Measurements from ENCODE around the gene ANKDD1A.

The ANKDD1A gene

DNA sequence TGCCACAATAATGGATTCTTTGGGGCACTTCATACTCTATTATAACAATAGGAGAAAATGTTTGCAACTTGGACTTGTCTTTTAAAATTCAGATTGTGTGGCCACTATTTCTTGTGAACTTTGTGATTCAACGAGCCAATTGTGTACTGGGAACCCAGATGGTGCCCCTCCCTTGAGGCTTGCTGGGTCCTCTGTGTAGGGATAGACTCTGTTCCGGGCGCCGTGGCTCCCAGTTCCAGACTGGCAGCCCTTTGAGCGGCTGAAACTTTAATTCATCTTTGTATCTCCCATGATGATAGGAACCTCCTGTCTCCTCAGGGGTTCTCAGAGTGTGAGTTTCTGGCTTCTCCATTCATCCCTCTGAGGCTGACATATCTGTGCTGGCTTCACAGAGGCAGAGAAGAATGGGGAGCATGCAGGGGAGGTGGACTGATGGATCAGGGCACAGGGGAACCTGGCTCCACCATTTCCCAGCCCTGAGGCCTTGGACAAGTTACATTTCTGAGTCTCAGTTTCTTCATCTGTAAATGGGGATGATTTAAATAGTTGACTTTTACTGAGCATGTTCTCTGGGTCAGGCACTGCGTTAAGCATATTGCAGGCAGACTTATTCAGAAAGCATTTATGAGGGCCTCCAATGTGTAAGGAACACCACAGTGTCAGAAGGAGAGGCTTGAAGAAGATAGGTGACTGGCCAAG, 15.2 kb upstream of the ANKDD1A start:
- DNase-seq, result no peak

DNA sequence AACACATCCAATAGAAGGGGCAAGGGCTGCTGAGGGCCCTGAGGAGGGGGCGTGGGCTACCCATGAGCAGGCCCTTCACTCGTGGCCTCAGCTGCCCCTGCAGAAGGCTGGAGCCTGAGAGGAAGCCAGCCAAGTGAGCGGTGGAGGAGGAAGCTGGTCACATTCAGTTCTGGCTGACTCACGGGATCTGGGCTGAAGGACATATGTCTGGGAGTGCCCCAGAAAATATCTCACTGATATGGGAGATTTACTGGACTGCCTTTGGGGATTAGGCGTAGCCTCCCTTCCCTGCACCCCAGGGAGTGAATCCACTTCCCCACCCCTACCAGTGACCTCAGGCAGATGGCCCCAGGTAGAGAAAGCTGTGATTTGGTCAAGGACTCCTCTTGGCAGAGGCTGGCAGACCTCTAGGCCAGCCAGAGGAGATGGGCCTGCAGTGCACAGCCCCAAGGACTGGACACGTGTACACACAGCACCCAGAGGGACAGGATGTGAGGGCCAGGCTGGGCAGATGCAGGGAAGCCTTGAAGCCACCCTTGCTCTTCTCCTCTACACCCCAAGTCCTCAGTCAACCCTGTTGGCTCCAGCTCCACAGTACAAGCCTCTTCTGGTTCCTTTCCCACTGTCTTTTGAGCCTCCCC, 14.2 kb upstream of the ANKDD1A start:
- DNase-seq, result no peak

DNA sequence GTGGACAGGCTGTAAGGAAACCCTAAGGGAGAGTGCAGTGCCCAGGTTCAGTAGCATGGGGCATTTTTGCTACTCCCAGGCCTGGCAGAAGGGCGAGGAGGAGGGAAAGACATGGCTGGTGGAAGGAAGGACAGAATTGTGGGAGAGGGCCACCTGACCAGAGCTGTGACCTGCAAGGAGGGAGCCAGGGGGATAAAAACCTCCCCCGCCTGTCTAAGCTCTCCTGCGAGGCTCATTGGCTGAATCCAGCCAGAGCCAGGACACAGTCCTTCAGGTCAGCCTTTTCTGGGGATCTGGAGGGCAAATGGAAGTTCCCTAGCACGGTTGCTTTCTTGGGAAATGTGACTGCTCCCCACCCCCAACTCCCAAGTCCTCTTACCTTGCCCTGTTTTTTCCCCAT, 13.3 kb upstream of the ANKDD1A start:
- no peak for DNase-seq

DNA sequence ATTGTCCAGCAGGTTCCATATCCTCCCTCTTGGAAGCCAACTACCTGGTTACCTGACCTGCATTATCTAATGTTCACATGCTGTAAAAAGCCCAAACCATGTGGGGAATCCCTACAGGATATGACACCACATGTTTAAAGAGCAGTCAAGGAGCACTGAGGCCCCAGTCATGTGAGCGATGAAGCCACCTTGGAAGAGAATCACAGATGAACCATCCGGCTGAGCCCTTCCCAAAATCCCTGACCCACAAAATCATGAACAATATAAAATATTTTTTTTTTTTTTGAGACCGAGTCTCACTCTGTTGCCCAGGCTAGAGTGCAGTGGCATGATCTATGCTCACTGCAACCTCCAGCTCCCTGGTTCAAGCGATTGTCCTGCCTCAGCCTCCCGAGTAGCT, 10.6 kb upstream of the ANKDD1A start:
- no peak for DNase-seq

DNA sequence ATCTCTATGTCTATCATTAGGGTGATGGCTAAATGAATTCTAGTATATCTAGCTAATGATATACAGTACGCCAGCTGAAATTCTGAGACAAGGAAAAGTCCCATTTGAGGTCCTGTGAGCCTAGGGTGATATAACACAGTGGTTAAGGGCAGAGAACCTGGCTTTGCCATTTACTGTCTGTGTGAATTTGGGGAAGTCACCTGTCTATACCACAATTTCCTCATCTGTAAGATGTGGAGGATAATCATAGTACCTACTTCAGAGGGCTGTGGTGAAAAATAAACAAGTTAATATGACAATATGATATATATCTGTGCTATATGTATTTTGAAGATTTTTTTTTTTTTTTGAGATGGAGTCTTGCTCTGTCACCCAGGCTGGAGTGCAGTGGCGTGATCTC, 9.8 kb upstream of the ANKDD1A start:
- DNase-seq, result no peak

DNA sequence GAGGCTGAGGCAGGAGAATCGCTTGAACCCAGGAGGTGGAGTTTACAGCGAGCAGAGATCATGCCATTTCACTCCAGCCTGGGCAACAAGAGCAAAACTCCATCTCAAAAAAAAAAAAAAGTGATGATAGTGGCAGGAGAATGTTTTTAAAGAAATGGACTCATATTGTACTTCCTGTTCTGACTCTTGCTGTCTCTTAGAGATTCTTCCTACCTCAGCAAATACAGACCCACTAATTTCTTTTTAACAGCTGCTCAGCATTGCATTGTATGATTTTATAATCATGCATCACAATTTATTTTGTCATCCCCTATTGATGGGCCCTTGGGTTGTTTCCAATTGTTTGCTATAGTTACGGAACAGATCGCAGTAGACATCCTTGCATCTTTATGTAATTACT, 8.8 kb upstream of the ANKDD1A start:
- DNase-seq, result no peak

DNA sequence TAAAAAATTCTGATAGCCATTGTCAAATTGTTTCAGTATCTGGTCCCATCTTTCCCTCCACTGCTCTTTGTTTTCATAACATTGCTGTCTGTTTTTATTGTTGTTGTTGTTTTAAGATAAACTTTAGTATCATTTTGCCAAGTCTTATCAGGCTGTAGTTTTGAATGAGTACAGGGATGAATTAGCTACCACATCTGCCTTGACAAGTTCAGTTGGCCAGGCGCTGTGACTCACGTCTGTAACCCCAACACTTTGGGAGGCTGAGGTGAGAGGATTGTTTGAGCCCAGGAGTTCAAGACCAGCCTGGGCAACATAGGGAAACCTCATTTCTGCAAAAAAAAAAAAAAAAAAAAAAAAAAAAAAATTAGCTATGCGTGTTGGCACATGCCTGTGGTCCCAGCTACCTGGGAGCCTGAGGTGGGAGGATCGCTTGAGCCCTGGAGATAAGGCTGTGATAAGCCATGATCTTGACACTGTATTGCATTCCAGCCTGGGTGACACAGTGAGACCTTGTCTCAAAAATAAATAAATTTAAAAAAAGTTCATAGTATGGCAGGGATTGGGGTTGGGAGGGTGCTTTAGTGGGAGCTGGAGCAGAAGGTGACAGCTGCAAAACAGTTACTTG, 8.3 kb upstream of the ANKDD1A start:
- DNase-seq, result no peak

DNA sequence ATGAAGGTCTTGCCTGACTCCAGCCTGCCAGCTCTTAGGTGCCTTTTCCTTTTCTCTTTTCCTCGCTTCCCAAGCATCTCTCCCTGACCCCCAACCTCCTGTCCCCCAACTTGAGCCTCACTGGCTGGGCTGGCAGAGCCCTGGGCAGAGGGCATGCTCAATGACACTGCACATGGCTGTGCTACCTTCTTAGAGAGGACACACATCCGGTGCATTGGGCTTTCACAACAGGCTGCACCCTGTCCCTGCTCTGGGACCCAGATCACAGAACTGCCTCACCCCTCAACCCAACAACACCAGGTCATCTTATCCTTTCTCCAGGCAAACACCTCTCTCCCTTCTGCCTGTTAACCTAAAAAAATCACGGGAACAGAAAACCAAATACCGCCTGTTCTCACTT, 7.5 kb upstream of the ANKDD1A start:
- no peak for DNase-seq

DNA sequence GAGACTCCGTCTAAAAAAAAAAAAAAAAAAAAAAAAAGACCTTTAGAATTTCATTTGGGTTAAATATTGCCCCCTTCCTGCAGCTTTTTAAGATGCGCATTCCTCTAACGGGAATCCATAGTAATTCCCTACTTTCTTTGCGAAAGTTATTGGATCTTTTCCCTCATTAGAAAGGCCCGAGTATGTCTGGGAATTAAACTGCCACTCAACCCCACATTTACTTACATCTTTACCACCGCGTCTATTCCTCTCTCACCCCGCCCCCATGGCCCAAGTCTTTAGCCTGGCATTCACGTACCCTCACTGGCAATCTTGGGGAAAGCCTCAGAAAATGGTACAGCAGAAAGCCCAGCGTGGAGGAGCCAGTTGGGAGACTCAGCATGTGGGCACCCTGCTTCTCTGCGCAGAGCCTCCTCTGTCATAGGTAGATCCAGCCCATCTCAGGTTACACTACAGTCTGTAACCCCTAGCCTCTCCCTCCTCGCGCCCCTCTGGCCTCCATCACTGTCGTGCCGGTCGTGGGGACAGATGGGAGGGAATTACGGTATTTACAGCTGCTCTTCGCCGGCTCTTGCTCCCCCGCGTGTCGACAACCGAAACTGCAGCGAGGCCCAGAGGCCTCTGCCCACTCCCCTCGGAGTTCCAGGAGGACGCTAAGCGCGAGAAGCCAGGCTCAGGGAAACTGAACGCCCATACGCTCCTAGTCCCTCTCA, 6.4 kb upstream of the ANKDD1A start:
- DNase-seq, result peak; percentile 76

DNA sequence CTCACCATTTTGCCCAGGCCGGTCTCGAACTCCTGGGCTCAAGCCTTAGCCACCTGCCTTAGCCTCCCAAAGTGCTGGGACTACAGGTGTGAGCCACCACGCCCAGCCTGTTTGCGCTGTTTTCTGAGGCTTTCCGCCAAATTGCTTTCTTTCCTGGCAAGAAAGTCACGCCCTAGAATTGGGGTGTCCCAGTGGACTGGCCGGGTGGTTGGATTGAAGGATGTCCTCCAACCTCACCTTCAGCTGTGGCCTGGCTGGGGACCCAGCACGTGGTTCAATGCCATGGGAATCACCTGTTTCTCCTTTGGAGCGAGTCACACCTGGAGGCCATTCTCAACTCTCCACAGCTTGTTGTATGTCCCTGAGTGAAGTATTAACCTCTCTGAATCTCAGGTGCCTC, 5.8 kb upstream of the ANKDD1A start:
- DNase-seq, result no peak

DNA sequence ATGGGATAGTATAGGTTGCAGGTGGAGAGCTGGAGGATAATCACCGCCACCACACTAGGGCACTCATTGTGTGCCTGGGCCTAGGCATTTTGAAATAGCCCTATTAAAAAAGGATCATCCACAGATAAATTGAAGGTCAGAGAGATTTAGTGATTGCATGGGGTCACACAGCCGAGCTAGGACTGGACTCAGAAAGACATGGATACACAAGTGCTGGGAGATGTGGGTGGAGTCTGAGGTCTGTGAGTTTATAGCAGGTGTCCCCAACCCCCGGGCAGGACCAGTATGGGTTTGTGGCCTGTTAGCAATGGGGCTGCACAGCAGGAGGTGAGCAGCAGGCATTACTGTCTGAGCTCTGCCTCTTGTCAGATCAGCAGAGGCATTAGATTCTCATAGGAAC, 5.3 kb upstream of the ANKDD1A start:
- no peak for DNase-seq

DNA sequence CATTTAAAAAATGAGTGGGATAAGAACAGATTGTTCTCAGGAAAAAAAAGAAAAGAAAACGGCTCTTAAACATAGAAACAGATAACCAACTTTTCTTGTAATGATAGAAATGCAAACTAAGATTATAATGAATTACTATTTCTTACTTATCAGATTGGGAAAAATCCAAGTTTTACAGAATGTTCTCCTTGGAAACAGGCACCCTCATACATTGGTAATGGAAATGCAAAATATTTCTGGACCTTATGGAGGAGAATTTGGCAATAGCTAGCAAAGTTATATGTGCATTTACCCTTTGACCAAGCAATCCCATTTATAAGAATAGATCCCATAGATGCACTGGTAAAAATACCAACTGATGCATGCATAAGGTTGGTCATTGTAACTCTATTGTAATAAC, 3.7 kb upstream of the ANKDD1A start:
- DNase-seq, result no peak

DNA sequence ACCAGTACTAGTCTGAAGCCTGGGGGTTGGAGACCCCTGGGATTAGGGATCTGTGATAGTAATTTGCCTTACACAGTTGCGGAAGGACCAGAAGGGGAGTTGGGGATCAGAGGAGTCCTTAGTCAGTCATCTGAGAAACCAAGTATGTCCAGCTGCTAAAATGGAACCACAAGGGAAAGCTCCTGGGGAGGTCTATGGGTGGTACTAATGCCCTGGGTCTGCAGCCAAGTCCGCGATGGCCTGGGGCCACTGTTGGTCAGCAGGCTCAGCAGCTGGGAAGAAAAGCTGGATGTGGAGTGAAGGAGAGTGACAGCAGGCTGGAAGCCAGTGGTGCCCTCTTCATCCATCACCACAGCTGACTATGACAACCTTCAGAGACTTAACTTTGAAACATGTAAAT, 2.2 kb upstream of the ANKDD1A start:
- no peak for DNase-seq

DNA sequence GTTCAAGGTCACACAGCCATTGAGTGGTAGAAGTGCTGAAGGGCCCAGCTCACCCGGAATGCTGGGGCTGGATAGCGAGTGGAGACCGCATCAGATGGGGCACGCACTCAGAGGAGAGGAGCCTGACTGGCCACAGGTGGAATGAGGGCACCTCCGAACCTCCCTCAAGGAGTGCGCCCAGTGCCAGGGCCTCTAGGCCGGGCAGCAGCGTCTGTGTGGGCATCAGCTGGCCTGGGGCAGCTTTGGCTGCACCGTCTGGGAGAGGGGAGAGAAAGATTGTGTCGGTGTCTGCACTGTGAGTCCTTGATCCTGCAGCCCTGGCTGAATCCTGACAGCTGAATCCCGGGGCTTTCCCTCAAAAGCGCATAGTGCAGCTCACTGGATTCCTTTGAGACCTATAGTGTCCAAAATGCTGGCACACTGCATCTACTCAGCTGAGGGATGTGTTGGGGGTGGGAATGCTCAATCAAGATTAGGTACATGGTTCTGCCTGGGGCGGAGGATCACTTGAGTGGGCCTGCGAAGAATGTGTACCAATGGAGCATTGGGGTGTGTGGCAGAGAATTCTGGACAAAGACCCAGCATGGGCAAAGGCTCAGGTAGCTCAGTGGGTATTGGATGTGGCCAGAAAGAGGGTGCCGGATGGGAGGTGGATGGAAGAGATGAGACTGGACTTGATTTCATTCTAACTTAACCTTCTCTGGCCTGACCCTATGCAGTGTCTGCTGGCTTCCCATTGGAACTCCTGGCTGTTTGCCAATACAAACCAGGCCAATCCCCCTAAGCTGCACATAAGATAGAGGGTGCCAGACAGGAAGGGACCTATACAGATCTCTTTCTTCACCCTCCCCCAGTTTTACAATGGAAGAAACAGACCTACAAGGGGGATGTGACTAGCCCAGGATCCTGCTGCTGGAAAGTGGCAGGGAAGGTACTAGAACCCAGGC, 950 bp downstream of the ANKDD1A start:
- no peak for DNase-seq

DNA sequence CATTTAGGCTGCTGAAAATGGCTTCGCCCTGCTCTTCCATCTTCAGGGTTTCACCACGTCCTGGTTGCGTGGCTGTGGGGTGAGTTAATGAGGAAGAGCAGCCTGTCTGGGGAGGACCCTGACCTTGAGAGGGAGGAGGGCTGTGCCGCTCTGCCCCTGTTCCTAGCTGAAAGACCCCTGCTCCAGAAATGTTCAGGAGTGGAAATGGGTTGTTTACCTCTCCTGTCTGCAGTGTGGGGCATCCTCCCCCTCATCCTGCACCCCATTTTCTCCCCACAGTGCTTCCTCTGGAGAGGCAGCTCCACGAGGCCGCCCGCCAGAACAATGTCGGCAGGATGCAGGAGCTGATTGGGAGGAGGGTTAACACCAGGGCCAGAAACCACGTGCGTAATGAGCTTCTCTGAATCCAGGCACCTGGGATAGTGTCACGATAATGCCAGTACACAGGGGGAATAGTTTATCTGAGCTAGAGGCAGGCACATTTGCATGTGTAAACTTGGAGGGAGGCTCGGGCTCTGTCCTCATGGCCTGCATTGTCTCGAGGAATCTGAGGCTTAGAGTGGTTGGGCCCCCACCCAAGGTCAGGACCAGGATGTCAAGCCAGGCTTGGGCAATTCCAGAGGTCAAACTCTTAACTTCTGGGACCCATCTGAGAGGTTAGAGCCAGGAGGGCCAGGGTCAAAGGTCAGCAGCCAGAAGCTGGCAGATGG, 4.0 kb downstream of the ANKDD1A start:
- no peak for DNase-seq

DNA sequence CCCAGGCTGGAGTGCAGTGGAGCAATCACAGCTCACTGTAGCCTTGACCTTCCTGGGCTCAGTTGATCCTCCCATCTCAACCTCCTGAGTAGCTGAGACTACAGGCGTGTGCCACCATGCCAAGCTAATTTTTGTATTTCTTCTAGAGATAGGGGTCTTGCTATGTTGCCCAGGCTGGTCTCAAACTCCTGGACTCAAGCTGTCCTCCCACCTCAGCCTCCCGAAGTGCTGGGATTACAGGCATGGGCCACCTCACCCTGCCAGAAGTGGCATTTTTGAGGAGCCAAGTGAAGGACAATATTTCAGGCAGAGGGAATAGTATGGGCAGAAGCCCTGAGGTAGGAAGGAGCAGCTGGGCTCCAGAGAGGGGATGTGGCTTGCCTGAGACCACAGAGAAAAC, 4.7 kb downstream of the ANKDD1A start:
- DNase-seq, result no peak

DNA sequence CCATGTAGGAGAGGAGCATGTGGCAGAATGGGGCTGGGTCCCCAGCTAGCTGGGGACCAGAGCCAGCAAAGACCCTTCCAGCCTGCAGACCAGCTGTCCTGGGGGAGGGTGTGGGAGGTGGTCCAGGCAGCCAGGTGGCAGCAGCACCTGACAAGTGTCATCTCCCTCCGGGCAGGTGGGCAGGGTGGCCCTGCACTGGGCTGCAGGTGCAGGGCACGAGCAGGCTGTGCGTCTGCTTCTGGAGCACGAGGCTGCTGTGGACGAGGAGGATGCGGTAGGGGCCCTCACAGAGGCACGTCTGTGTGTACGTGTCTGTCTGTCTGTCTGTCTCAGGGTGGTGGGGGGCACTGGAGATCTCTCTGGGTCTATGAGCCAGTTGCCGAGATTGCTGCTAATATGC, 5.5 kb downstream of the ANKDD1A start:
- DNase-seq, result no peak

DNA sequence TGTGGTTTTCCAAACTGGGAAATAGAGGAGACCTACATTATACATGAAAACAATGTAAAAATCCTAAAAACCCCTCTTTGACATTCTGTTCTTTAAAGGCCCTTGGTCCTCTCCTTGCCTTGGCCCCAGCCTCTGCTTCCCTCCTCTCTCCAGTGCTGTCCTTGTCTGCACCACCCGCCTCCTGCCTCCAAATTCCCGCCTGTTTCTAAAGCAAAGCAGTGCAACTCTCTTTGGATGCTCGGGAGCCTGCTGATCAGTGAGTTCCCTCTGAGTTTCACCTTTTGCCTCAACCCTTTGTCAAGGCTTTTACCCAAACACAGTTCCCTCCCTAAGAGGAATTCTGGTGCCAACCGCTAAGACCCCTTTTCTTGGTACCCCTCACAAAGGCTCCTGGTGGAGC, 8.0 kb downstream of the ANKDD1A start:
- no peak for DNase-seq

DNA sequence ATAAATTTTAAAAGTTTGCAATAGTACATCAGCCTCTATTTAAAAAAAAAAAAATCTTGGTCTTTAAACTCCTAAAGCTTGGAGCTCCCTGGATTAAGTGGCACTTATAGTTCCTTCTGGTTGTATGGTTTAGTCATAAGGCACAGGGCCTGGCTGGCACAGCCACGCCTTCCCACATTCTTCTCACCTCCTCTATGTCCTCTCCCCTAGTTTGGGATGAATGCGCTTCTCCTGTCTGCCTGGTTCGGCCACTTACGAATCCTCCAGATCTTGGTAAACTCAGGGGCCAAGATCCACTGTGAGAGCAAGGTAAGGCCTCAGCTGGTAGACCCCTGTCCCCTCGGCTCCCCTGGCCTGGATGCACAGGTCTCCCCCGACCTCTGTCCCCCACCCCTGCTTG, 10.0 kb downstream of the ANKDD1A start:
- no peak for DNase-seq

DNA sequence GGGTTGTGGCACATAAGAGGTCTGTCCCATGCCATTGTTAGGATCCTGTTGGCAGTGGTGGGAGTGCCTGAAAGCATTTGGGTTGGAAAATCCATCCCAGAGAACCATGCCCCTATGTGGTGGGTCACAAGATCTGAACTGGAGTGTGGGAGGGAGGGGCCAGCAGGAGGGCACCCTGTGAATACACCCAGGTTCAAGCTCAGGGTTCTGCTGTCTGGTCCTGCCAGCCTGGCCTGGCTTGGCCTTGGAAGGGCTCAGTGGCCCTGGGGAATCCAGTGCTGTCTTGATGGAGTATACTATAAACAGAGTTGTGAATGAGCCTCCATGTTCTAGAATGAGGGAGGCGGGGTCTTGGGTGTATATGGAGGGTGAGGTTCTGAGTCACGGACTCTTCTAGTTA, 11.8 kb downstream of the ANKDD1A start:
- DNase-seq, result no peak

DNA sequence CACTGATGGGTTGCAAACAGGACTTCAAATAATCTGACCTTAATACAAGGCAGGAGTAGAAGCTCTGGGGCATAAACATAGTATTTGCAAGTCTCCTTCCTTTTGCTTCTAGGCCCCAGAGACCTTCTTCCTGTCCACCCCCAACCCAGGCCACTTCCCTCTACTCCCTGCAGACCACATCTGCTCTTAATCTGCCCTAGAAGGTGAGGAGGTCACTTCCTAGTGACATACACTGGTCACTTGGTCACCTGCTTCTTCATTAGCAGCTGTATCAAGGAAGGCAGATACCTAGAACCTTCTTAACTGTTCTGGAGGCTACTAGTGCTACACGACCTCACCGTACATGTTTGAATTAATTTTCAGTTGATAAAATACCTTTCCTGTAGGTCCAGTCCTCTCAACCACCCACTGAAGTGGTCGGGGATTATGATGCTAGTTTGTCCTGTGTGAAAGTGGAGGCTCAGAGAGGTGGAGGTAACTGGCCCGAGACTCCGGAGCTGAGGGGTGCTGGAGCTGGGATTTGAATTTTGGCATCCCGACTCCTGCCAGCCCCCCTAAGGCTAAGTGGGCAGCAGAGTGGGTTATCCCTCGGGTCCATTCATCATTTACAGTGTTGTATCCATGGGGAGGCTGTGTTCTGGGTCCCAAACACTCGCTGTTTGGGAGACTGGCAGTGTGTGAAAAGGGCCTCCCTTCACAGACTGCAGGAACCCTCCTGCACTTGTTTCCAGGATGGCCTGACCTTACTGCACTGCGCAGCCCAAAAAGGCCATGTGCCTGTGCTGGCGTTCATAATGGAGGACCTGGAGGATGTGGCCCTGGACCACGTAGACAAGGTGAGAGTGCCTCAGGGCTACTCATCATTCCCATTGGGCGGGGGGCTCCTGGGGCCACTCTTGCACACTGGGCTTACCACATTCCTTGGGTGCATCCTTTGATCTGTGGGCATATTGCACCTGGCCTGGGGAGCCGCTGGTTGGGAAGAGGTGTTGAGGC, 13.9 kb downstream of the ANKDD1A start:
- no peak for DNase-seq

All from stimulated activated naive CD4-positive, alpha-beta T cell treated with Interleukin-2 at 50 U/mL for 16 hours (primary cell).